Right ventricle myocardium superior (tissue), 1 donor: ENCODE results near the gene TTBK2. TPM values are rescaled to one million over a fixed set of nuclear protein-coding genes. Genes with fewer than 3 reads are reported as not detected.

Experiments used
- ATAC-seq: fragments of 200-7000 bp; cut with Tn5 transposase; one replicate; pipeline ENCODE4 v1.9.1; 2020; ENCODE audit warnings: mild to moderate bottlenecking; ENCODE audit not compliant: poor library complexity
- DNase-seq: peaks from one replicate; pipeline ENCODE4 v3.0.0-alpha.2; 2020
- intact Hi-C: fragments of 100-400 bp; cut with DNase I; formaldehyde crosslinking; loops from one replicate; pipeline ENCODE4 v1.11.2; 2022
- total RNA-seq: library from RNA; stranded (reverse); fragmentation: NEBNext Ultra II Directional; extraction: Animal tissue kit (Norgen Biotek cat#: 25700); gene quantifications from one replicate; pipeline ENCODE4 v1.2.1, GENCODE V29; 2021
- donor health status: DM: no; HTN: yes; CAD: no; lungs with severe emphysema.

TTBK2 gene
- total RNA-seq, 1 donor from 2014 or later = 22.4 TPM

GRCh38 chr15:42716626-42717025 is 204.0 kb downstream of the TTBK2 start:
- ATAC-seq (no peak), DNase-seq (no peak)
- intact Hi-C loops = no loop called here

DNA sequence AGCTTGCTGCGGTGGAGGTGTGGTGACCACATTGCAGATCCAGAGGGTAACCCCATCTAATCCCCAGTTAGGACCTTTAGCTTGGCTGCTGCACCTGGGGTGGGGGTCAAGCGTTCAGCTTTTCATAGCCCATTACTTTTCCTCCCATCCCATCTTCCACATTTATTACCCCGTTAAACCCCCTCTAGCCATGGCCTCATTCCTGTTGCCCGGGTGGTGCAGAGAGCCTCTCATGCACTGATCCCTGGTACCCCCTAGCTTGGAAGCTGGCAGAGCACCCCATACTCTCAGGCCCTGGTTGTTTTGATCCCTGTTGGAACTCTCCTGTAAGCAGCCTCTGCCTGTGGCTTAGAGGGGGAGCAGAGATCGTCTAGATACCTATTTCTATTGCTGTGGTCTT is 204.5 kb downstream of the TTBK2 start:
- ATAC-seq (no peak), DNase-seq (no peak)
- intact Hi-C loops = no loop called here

- intact Hi-C loops = no loop called here
- ATAC-seq (no peak), DNase-seq (no peak)
Observed at GRCh38 chr15:42712584-42712983, 208.0 kb downstream of the TTBK2 start.

- intact Hi-C loops = no loop called here
- ATAC-seq (peak; percentile 46), DNase-seq (no peak)
Observed at GRCh38 chr15:42711746-42712145, 208.8 kb downstream of the TTBK2 start.

GRCh38 chr15:42710662-42711061 is 209.9 kb downstream of the TTBK2 start:
- intact Hi-C loops = no loop called here
- DNase-seq = no peak
- peak; percentile 77 for ATAC-seq

DNA sequence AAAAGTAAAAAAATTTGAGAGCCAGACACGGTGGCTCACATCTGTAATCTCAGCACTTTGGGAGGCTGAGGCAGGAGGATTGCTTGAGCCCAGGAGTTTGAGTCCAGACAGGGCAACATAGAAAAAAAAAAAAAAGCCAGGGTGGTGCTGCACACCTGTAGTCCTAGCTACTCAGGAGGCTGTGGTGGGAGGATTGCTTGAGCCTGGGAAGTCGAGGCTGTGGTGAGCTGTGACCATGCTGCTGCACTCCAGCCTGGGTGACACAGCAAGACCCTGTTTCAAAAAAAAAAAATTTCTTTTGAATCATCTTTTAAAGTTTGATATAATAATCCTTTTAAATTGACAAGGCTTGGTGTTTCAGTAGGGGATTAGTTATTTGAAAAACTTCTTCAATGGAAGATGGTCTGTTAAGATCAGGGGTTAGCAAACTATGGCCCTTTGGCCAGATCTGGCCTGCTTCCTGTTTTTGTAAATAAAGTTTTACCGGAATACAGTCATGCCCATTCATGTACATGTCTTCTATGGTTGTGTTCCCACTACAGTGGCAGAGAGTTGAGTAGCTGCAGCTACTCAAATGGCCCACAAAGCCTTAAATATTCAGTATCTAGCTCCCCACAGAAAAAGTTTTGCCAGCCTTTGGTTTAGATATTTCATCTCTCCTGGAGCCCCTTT is 212.6 kb downstream of the TTBK2 start:
- intact Hi-C loops = no loop called here
- ATAC-seq (no peak), DNase-seq (no peak)

DNA sequence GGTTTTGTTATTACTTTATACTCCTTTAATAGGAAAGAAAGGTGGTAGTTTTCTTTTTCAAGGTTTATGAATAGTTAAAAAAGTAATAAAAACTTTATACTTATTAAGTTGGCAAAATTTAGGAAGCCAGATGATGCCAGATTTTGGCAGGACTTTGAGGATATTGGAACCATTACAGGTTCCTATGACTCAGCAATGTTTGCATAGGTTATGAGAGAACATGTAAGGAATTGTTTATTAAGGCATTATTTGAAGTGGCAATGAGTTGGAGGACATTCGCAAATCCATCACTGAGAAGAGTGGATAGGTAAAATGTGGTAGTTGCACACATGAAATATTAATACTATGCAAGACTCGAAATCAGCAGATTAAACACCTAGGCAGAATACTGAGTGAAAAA is 213.5 kb downstream of the TTBK2 start:
- no peak for DNase-seq
- ATAC-seq = no peak
- intact Hi-C loops = no loop called here

DNA sequence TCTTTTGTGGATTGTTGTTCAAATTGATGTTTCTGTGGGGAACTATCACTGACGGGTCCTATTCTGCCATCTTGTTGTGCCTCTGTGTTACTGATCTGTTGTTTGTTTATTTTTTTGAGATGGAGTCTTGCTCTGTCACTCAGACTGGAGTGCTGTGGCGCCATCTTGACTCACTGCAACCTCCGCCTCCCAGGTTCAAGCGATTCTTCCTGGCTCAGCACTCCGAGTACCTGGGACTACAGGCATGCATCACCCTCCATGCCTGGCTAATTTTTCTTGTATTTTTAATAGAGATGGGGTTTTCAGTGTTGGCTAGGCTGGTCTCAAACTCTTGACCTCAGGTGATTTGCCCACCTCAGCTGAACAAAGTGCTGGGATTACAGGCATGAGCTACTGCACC is 215.2 kb downstream of the TTBK2 start:
- no peak for ATAC-seq
- DNase-seq = no peak
- intact Hi-C loops = no loop called here

DNA sequence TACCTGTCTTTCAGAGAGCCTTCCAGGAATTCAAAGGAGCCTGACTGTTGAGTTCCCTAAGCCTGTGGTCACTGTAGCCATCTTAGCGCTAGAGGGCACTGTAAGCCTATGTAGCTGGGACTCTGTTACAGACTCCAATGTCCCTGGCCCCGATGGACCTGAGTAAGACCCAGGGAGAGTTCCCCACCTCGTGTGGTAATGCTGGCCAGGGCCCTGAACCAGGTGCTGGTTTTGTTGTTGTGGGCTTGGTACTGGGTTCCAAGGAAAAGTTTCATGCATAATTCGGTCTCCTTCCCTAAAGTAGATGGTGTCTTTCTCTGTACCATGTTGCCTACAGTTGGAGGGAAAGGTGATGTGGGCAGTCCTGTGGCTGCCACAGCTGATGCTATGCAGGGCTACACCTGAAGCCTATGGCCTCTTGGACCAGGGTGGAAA is 216.1 kb downstream of the TTBK2 start:
- intact Hi-C loops = loop anchor here (5.0 kb wide), 1 partner anchor 218 kb away; the partner anchor contains the start of gene TTBK2
- ATAC-seq (peak; percentile 95), DNase-seq (no peak)

DNA sequence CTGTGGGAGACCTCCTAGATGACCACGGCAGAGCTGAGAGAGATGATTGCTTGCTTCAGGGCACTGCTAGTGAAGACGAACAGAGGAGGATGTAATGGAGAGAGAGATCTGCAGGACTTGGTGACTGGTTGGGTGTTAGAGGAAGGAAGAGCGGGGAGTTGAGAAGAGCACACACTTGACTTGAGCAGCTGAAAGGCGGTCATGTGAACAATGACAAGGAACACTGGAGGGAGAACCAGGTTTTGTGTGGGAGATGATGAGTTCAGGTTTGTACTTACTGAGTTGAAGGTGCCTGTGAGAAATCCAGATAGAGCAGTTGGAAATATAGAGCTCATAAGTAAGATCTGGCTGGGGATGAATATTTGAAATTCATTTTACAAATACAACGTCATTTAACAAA is 224.0 kb downstream of the TTBK2 start:
- DNase-seq = no peak
- intact Hi-C loops = no loop called here
- no peak for ATAC-seq

- intact Hi-C loops = no loop called here
- ATAC-seq (no peak), DNase-seq (no peak)
Observed at GRCh38 chr15:42695527-42696071, 225.0 kb downstream of the TTBK2 start.

- ATAC-seq = no peak
- DNase-seq = no peak
- intact Hi-C loops = no loop called here
Observed at GRCh38 chr15:42694398-42694797, 226.2 kb downstream of the TTBK2 start.

DNA sequence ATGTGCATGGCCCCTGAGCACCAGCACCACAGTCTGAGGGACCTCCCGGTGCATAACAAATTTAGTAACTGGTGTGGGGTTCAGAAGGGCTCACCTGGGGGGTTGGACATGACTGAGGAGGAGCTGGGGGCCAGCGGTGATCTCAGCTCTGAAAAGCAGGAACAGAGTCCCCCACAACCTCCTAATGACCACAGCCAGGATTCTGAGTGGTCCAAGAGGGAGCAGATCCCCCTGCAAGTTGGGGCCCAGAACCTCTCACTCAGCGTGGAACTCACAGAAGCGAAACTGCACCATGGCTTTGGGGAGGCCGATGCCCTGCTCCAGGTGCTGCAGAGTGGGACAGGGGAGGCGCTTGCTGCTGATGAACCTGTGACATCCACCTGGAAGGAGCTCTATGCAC is 226.6 kb downstream of the TTBK2 start:
- DNase-seq = no peak
- intact Hi-C loops = no loop called here
- ATAC-seq = no peak

DNA sequence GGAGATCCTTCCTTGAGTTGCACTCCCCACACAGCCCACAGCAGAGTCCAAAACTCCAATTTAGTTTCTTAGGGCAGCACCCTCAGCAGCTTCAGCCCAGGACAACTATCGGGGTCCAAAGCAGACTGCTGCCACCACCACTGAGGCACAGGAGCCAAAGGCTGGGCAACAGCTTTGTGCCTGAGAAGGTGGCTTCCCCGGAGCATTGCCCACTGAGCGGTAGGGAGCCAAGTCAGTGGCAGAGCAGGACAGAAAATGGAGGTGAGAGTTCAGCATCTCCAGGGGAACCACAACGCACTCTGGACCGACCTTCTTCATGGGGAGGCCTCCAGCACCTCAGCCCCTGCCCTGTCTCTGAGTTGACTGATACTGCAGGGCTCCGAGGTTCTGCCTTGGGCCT is 227.1 kb downstream of the TTBK2 start:
- ATAC-seq = no peak
- intact Hi-C loops = no loop called here
- no peak for DNase-seq

DNA sequence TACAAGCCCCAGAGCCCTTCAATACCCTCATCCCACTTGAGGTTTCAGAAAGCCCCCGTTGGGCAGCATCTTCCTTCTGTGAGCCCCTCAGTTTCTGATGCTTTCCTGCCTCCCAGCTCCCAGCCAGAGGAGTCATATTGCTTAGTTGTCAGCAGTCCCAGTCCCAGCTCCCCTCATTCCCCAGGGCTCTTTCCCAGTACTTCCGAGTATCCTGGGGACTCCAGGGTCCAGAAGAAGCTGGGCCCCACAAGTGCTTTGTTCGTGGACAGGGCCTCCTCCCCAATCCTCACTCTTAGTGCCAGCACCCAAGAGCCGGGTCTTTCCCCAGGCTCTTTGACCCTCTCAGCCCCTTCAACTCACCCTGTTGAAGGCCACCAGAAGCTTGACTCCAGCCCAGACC is 227.6 kb downstream of the TTBK2 start:
- intact Hi-C loops = no loop called here
- no peak for DNase-seq
- no peak for ATAC-seq

DNA sequence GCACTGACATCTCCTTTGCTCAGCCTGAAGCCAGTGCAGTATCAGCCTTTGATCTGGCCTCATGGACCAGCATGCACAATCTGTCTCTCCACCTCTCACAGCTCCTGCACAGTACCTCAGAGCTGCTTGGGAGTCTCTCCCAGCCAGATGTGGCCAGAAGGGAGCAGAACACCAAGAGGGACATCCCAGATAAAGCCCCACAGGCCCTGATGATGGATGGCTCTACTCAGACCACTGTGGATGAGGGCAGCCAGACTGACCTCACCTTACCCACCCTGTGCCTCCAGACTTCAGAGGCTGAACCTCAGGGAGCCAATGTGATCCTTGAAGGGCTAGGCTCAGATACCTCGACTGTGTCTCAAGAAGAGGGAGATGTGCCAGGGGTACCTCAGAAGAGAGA is 228.0 kb downstream of the TTBK2 start:
- no peak for ATAC-seq
- intact Hi-C loops = no loop called here
- DNase-seq = no peak

- intact Hi-C loops = no loop called here
- no peak for DNase-seq
- ATAC-seq = no peak
Observed at GRCh38 chr15:42691770-42692169, 228.8 kb downstream of the TTBK2 start.

DNA sequence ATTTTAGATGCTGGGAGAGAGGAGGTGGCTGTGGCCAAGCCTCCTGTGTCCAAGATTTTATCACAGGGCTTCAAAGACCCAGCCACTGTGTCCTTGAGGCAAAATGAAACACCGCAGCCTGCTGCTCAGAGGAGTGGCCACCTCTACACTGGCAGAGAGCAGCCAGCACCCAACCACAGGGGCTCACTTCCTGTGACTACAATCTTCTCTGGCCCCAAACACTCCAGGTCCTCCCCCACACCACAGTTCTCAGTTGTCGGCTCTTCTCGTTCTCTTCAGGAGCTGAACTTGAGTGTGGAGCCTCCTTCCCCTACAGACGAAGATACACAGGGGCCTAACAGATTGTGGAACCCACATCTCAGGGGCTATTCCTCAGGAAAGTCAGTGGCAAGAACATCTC is 229.3 kb downstream of the TTBK2 start:
- no peak for ATAC-seq
- intact Hi-C loops = no loop called here
- DNase-seq = no peak
